SU-DHL-6 (cell line): ENCODE data around the gene GALR3.

ENCODE experiments used
- H2AFZ ChIP-seq: fragments of 200-600 bp; sonication (generic); 2 replicates; pipeline ENCODE4 v1.6.1; 2014; ENCODE audit warnings: low read depth, mild to moderate bottlenecking, moderate library complexity, mixed read lengths, antibody characterized with exemption, low read length; ENCODE audit not compliant: severe bottlenecking
- H3F3A ChIP-seq: fragments of 200-600 bp; shearing (Covaris generic); 2 replicates; pipeline ENCODE4 v1.6.0; 2016; ENCODE audit warnings: antibody characterized with exemption, mild to moderate bottlenecking; ENCODE audit not compliant: insufficient read depth
- H3K27ac ChIP-seq: fragments of 200-600 bp; sonication (generic); 2 replicates; pipeline ENCODE4 v1.5.1; 2016; ENCODE audit warnings: low read depth, mild to moderate bottlenecking, low read length, moderate library complexity, mixed read lengths
- H3K27me3 ChIP-seq: fragments of 200-600 bp; sonication (generic), shearing (Covaris generic); 2 replicates; pipeline ENCODE4 v1.6.0; 2014; ENCODE audit warnings: mild to moderate bottlenecking, low read length
- H3K36me3 ChIP-seq: fragments of 200-600 bp; sonication (generic); 2 replicates; pipeline ENCODE4 v1.6.1; 2014; ENCODE audit warnings: mild to moderate bottlenecking, low read length, mixed read lengths
- H3K4me2 ChIP-seq: fragments of 300-600, 200-600 bp; shearing (Covaris generic), sonication (generic); 2 replicates; pipeline ENCODE4 v1.6.0; 2014; ENCODE audit warnings: low read length, low read depth, mild to moderate bottlenecking; ENCODE audit not compliant: poor library complexity, severe bottlenecking
- H3K4me3 ChIP-seq: fragments of 200-600 bp; sonication (generic); 2 replicates; pipeline ENCODE4 v1.5.1; 2014; ENCODE audit warnings: antibody characterized with exemption, low read length, mild to moderate bottlenecking, mixed read lengths; ENCODE audit not compliant: insufficient read depth, poor library complexity, severe bottlenecking
- H3K79me2 ChIP-seq: fragments of 200-600 bp; sonication (generic); 2 replicates; pipeline ENCODE4 v1.6.1; 2014; ENCODE audit warnings: mild to moderate bottlenecking, low read length, moderate library complexity; ENCODE audit not compliant: insufficient read depth
- H3K9ac ChIP-seq: fragments of 200-600 bp; sonication (generic); 2 replicates; pipeline ENCODE4 v1.7.0; 2014; ENCODE audit warnings: mild to moderate bottlenecking, low read length
- H3K9me2 ChIP-seq: fragments of 200-600 bp; sonication (generic); replicated peaks from 2 replicates; pipeline ENCODE4 v1.6.1; 2014; ENCODE audit warnings: low read length; ENCODE audit not compliant: insufficient read depth
- H3K9me3 ChIP-seq: fragments of 200-600 bp; sonication (generic); 2 replicates; pipeline ENCODE4 v1.6.1; 2014; ENCODE audit warnings: low read length, mixed read lengths; ENCODE audit not compliant: insufficient read depth
- H4K20me1 ChIP-seq: fragments of 200-600 bp; sonication (generic); 2 replicates; pipeline ENCODE4 v1.6.1; 2014; ENCODE audit warnings: low read depth, mild to moderate bottlenecking, antibody characterized with exemption, low read length, moderate library complexity, mixed read lengths
- CTCF ChIP-seq: fragments of 200-600 bp; sonication (generic); IDR thresholded peaks from one replicate; pipeline ENCODE4 v1.5.1; 2017; ENCODE audit warnings: antibody characterized with exemption, mild to moderate bottlenecking, low read length, moderate library complexity; ENCODE audit not compliant: insufficient read depth, poor library complexity, severe bottlenecking
- EZH2phosphoT487 ChIP-seq: fragments of 200-600 bp; sonication (generic), shearing (Covaris generic); conservative IDR thresholded peaks from 2 replicates; pipeline ENCODE4 v1.6.1; 2018; ENCODE audit warnings: mild to moderate bottlenecking, antibody characterized with exemption, low read length, moderate library complexity, mixed read lengths

Gene GALR3

GRCh38 chr22:37823134-37823985, at the start of gene GALR3:
Gene GALR3 (plus strand): TSS chr22:37823382. CDS start chr22:37823407, 25 bp downstream.
- Histone ChIP-seq H3K9me2 (no peaks in the 10 kb centered on the region), H4K20me1 (no peaks in the 10 kb centered on the region), H2AFZ (no peak within 1 kb of the TSS), H3K9me3 (no peaks in the 10 kb centered on the region), H3F3A (no peaks in the 10 kb centered on the region), H3K36me3 (no peaks in the 10 kb centered on the region), H3K9ac (no peak within 1 kb of the TSS), H3K27ac (no peak within 1 kb of the TSS), H3K79me2 (no peaks in the 10 kb centered on the region), H3K27me3 (no peaks in the 10 kb centered on the region), H3K4me3 (no peak within 1 kb of the TSS), H3K4me2 (no peak within 1 kb of the TSS)
- no peak for TF ChIP-seq EZH2phosphoT487
- no peak for TF ChIP-seq CTCF

- Histone ChIP-seq H3K9ac (no peak overlapping the region), H3K27me3 (no peaks in the 10 kb centered on the region), H3F3A (no peaks in the 10 kb centered on the region), H3K9me3 (no peaks in the 10 kb centered on the region), H3K27ac (no peak overlapping the region), H4K20me1 (no peaks in the 10 kb centered on the region), H2AFZ (no peak overlapping the region), H3K36me3 (no peaks in the 10 kb centered on the region), H3K4me3 (no peak overlapping the region), H3K79me2 (no peaks in the 10 kb centered on the region), H3K4me2 (no peak overlapping the region), H3K9me2 (no peaks in the 10 kb centered on the region)
- TF ChIP-seq CTCF = no peak
- TF ChIP-seq EZH2phosphoT487 = no peak
Observed at GRCh38 chr22:37774728-37775127, 48.5 kb upstream of the GALR3 start.

GRCh38 chr22:37775785-37776638, 47.2 kb upstream of the GALR3 start:
- Histone ChIP-seq H4K20me1 (no peaks in the 10 kb centered on the region), H2AFZ (no peak overlapping the region), H3F3A (no peaks in the 10 kb centered on the region), H3K9me3 (no peaks in the 10 kb centered on the region), H3K79me2 (no peaks in the 10 kb centered on the region), H3K27me3 (no peaks in the 10 kb centered on the region), H3K9me2 (no peaks in the 10 kb centered on the region), H3K4me2 (no peak overlapping the region), H3K36me3 (no peaks in the 10 kb centered on the region), H3K4me3 (no peak overlapping the region), H3K27ac (no peak overlapping the region), H3K9ac (no peak overlapping the region)
- no peak for TF ChIP-seq EZH2phosphoT487
- TF ChIP-seq CTCF = no peak
